ENCODE measurements around the gene CDKL5. TPM values are rescaled to one million over a fixed set of nuclear protein-coding genes. Genes with fewer than 3 reads are reported as not detected.
A peak's percentile ranks its signal among the peaks of the same experiment; 100 is the strongest.

Gene CDKL5
- total RNA-seq, 1 experiment from 2014 or later: 1.2 TPM

DNA sequence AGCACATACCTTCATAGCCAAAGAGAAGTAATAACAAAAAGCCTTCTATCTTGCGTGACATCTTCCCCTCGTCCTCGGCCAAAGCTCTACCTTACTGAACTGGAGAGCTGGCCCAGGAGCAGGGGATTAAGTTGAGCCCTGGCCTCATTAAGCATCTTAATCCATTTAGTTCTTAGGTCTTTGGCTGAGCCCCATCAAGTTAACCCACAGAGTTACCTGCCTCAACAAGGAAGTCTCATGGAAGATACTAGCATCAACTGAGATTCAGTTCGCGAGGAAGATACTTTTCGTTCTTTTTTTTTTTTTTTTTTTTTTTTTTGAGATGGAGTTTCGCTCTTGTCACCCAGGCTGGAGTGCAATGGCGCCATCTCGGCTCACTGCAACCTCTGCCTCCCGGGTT lies 246.6 kb downstream of the CDKL5 start, which contains the start of gene RS1:
RS1 (minus strand) TSS at position 101 of the 400 bp plus-strand sequence; CDS start at position 61, 40 bp downstream.
- in situ Hi-C loops (cut with HindIII; ENCODE audit: low pct_unique_long_range_greater_than_20kb, low sequenced_read_pairs): no loop called here
- DNase-seq (ENCODE audit: low read depth, low spot score) (no peak), ATAC-seq (no peak)
- intact Hi-C loops (cut with micrococcal nuclease; ENCODE audit: unreplicated experiment): no loop called here
- ChIA-PET POLR2A (no interaction called here), CTCF (no interaction called here)
- H3K27ac ChIP-seq (ENCODE audit: low read length): no peak within 1 kb of the TSS
- H3K9me3 ChIP-seq (ENCODE audit: control insufficient read depth, insufficient read depth, low read depth, low read length): no peaks in the 10 kb centered on the region
- H3K36me3 ChIP-seq (ENCODE audit: control insufficient read depth, insufficient read depth, low read length): no peaks in the 10 kb centered on the region
- H3K27me3 ChIP-seq (ENCODE audit: control insufficient read depth, insufficient read depth, low read length): no peaks in the 10 kb centered on the region
- TF ChIP-seq POLR2AphosphoS5 (IDR thresholded peaks at IDR 0.05; ENCODE audit: low read depth, low read length) (no peak), SIN3A (IDR thresholded peaks at IDR 0.05; ENCODE audit: borderline replicate concordance, insufficient read depth, low read depth, low read length) (no peak), TCF7L2 (IDR thresholded peaks at IDR 0.05; ENCODE audit: low read depth, low read length) (no peak)
- TF ChIP-seq, protein P1, sequence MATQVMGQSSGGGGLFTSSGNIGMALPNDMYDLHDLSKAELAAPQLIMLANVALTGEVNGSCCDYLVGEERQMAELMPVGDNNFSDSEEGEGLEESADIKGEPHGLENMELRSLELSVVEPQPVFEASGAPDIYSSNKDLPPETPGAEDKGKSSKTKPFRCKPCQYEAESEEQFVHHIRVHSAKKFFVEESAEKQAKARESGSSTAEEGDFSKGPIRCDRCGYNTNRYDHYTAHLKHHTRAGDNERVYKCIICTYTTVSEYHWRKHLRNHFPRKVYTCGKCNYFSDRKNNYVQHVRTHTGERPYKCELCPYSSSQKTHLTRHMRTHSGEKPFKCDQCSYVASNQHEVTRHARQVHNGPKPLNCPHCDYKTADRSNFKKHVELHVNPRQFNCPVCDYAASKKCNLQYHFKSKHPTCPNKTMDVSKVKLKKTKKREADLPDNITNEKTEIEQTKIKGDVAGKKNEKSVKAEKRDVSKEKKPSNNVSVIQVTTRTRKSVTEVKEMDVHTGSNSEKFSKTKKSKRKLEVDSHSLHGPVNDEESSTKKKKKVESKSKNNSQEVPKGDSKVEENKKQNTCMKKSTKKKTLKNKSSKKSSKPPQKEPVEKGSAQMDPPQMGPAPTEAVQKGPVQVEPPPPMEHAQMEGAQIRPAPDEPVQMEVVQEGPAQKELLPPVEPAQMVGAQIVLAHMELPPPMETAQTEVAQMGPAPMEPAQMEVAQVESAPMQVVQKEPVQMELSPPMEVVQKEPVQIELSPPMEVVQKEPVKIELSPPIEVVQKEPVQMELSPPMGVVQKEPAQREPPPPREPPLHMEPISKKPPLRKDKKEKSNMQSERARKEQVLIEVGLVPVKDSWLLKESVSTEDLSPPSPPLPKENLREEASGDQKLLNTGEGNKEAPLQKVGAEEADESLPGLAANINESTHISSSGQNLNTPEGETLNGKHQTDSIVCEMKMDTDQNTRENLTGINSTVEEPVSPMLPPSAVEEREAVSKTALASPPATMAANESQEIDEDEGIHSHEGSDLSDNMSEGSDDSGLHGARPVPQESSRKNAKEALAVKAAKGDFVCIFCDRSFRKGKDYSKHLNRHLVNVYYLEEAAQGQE (IDR thresholded peaks at IDR 0.05; ENCODE audit: insufficient read depth in 1 of 2, low read depth in 2 of 2, low read length in 1 of 2): no peak
- TF ChIP-seq, protein P2, sequence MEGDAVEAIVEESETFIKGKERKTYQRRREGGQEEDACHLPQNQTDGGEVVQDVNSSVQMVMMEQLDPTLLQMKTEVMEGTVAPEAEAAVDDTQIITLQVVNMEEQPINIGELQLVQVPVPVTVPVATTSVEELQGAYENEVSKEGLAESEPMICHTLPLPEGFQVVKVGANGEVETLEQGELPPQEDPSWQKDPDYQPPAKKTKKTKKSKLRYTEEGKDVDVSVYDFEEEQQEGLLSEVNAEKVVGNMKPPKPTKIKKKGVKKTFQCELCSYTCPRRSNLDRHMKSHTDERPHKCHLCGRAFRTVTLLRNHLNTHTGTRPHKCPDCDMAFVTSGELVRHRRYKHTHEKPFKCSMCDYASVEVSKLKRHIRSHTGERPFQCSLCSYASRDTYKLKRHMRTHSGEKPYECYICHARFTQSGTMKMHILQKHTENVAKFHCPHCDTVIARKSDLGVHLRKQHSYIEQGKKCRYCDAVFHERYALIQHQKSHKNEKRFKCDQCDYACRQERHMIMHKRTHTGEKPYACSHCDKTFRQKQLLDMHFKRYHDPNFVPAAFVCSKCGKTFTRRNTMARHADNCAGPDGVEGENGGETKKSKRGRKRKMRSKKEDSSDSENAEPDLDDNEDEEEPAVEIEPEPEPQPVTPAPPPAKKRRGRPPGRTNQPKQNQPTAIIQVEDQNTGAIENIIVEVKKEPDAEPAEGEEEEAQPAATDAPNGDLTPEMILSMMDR (IDR thresholded peaks at IDR 0.05): no peak
- H3K4me1 ChIP-seq (ENCODE audit: control insufficient read depth, insufficient read depth, low read length): no peaks in the 10 kb centered on the region
- H3K4me3 ChIP-seq (ENCODE audit: low read depth in 2 of 2, low read length in 2 of 2): no peak within 1 kb of the TSS
- no TSS peak for BruUV-seq (replicated peaks)

DNA sequence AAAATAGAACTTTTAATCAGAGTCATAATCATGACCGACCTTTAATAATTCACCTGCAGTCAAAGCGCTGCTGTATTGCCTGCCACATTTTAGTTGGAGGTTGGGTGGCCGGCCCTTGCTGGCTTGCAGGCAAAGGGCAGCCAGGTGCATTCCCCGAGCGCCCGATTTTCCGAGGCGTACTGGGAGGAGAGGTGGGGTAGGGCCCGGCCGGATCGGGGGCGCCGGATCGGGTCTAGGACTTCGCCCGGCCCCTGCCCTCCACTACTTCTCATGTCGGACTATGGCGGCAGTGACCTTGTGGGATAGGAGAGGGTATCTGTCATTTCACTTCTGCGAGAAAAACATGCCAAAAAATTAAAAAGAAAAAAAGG lies 249.0 kb downstream of the CDKL5 start:
- H3K27ac ChIP-seq (ENCODE audit: low read length): no peak overlapping the region

More for the DNA sequence above, 249.0 kb downstream of the CDKL5 start:
- TF ChIP-seq, protein P1 (IDR thresholded peaks at IDR 0.05; ENCODE audit: insufficient read depth in 1 of 2, low read depth in 2 of 2, low read length in 1 of 2): no peak
- TF ChIP-seq TCF7L2 (IDR thresholded peaks at IDR 0.05; ENCODE audit: low read depth, low read length) (no peak), POLR2AphosphoS5 (IDR thresholded peaks at IDR 0.05; ENCODE audit: low read depth, low read length) (no peak), SIN3A (IDR thresholded peaks at IDR 0.05; ENCODE audit: borderline replicate concordance, insufficient read depth, low read depth, low read length) (no peak)
- TF ChIP-seq, protein P2 (IDR thresholded peaks at IDR 0.05): no peak
- DNase-seq (ENCODE audit: low read depth, low spot score) (no peak), ATAC-seq (peak; percentile 64)
- H3K36me3 ChIP-seq (ENCODE audit: control insufficient read depth, insufficient read depth, low read length): no peaks in the 10 kb centered on the region
- peak overlapping the region; percentile 48 to 52 for H3K4me3 ChIP-seq (ENCODE audit: low read depth in 2 of 2, low read length in 2 of 2)
- ChIA-PET CTCF (no interaction called here), POLR2A (no interaction called here)
- H3K27me3 ChIP-seq (ENCODE audit: control insufficient read depth, insufficient read depth, low read length): no peaks in the 10 kb centered on the region
- BruUV-seq (replicated peaks): no TSS peak
- intact Hi-C loops (cut with micrococcal nuclease; ENCODE audit: unreplicated experiment) (no loop called here), in situ Hi-C loops (cut with HindIII; ENCODE audit: low pct_unique_long_range_greater_than_20kb, low sequenced_read_pairs) (no loop called here)
- H3K4me1 ChIP-seq (ENCODE audit: control insufficient read depth, insufficient read depth, low read length): no peaks in the 10 kb centered on the region
- H3K9me3 ChIP-seq (ENCODE audit: control insufficient read depth, insufficient read depth, low read depth, low read length): no peaks in the 10 kb centered on the region

Measured in Panc1 (cell line).